ENCODE data around the gene FAM184A. TPM values are rescaled to one million over a fixed set of nuclear protein-coding genes. Genes with fewer than 3 reads are reported as not detected.

The FAM184A gene
- total RNA-seq, 2 experiments from 2014 or later, result not detected

DNA sequence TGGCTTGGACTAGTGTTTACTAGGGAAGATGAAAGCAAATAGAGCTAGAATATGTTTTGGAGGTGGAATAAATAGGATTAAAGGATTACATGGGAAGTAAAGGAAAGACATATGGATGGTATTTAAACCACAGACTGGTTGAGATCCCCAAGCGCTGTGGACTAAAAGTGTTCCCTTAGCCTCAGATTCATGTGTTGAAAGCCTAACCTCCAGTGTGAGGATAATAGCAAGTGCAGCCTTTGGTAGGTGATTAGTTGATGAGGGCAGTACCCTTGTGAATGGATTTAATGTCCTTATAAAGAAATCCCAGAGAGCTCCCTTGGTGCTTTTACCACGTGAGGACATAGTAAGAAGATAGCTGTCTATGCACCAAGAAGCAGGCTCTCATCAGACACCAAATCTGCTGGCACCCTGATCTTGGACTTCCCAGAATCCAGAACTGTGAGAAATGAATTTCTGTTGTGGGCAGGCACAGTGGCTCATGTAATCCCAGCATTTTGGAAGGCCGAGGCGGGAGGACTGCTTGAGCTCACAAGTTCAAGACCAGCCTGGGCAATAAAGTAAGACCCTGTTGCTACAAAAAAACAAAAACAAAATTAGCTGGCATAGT, 86.2 kb downstream of the FAM184A start:
- no TSS peak for BruUV-seq (replicated peaks)

GRCh38 chr6:118986312-118986711, 92.2 kb downstream of the FAM184A start:
- Histone ChIP-seq H2AFZ (ENCODE audit: low read length) (no peak overlapping the region), H3K4me1 (ENCODE audit: insufficient read depth, low read length, poor library complexity, severe bottlenecking) (no peaks in the 10 kb centered on the region), H3K4me3 (ENCODE audit: low read depth, low read length, poor library complexity, severe bottlenecking) (no peak overlapping the region), H3K9me2 (ENCODE audit: insufficient read depth, low read length) (no peaks in the 10 kb centered on the region), H4K20me1 (ENCODE audit: insufficient read depth, low read length) (no peaks in the 10 kb centered on the region), H3K9me3 (ENCODE audit: low read length) (no peaks in the 10 kb centered on the region), H3K36me3 (ENCODE audit: insufficient read depth, low read length) (no peaks in the 10 kb centered on the region), H3K4me2 (ENCODE audit: low read length) (no peak overlapping the region), H3K79me2 (ENCODE audit: insufficient read depth, low read depth, low read length) (no peaks in the 10 kb centered on the region), H3K27ac (ENCODE audit: low read depth, low read length, poor library complexity, severe bottlenecking) (no peak overlapping the region)
- BruUV-seq (replicated peaks), result no TSS peak
- TF ChIP-seq, protein P1, sequence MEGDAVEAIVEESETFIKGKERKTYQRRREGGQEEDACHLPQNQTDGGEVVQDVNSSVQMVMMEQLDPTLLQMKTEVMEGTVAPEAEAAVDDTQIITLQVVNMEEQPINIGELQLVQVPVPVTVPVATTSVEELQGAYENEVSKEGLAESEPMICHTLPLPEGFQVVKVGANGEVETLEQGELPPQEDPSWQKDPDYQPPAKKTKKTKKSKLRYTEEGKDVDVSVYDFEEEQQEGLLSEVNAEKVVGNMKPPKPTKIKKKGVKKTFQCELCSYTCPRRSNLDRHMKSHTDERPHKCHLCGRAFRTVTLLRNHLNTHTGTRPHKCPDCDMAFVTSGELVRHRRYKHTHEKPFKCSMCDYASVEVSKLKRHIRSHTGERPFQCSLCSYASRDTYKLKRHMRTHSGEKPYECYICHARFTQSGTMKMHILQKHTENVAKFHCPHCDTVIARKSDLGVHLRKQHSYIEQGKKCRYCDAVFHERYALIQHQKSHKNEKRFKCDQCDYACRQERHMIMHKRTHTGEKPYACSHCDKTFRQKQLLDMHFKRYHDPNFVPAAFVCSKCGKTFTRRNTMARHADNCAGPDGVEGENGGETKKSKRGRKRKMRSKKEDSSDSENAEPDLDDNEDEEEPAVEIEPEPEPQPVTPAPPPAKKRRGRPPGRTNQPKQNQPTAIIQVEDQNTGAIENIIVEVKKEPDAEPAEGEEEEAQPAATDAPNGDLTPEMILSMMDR (conservative IDR thresholded peaks at IDR 0.05; ENCODE audit: low read length), result no peak
- TF ChIP-seq EZH2phosphoT487 (IDR thresholded peaks at IDR 0.05; ENCODE audit: borderline replicate concordance, low read depth, low read length), result no peak
- ChIA-PET POLR2A (no interaction called here), CTCF (ENCODE audit: unreplicated experiment) (no interaction called here)
- intact Hi-C loops (cut with micrococcal nuclease; ENCODE audit: unreplicated experiment), result no loop called here
- DNase-seq (ENCODE audit: low spot score), result no peak

More for the DNA sequence above, 86.2 kb downstream of the FAM184A start:
- POLR2A ChIA-PET, result interaction anchor here (0.6 to 0.7 kb wide), 3 partner anchors 10 to 58 kb away, joined by 3 read pairs; no protein-coding TSS in a partner anchor
- Histone ChIP-seq H3K79me2 (ENCODE audit: insufficient read depth, low read depth, low read length) (no peaks in the 10 kb centered on the region), H3K9me3 (ENCODE audit: low read length) (no peaks in the 10 kb centered on the region), H4K20me1 (ENCODE audit: insufficient read depth, low read length) (no peaks in the 10 kb centered on the region), H2AFZ (ENCODE audit: low read length) (no peak overlapping the region), H3K27ac (ENCODE audit: low read depth, low read length, poor library complexity, severe bottlenecking) (no peak overlapping the region), H3K4me3 (ENCODE audit: low read depth, low read length, poor library complexity, severe bottlenecking) (no peak overlapping the region), H3K36me3 (ENCODE audit: insufficient read depth, low read length) (no peaks in the 10 kb centered on the region), H3K4me1 (ENCODE audit: insufficient read depth, low read length, poor library complexity, severe bottlenecking) (no peaks in the 10 kb centered on the region), H3K9me2 (ENCODE audit: insufficient read depth, low read length) (no peaks in the 10 kb centered on the region), H3K4me2 (ENCODE audit: low read length) (no peak overlapping the region)
- no peak for DNase-seq (ENCODE audit: low spot score)
- intact Hi-C loops (cut with micrococcal nuclease; ENCODE audit: unreplicated experiment), result no loop called here
- TF ChIP-seq EZH2phosphoT487 (IDR thresholded peaks at IDR 0.05; ENCODE audit: borderline replicate concordance, low read depth, low read length), result no peak
- TF ChIP-seq, protein P1 (conservative IDR thresholded peaks at IDR 0.05; ENCODE audit: low read length), result no peak
- CTCF ChIA-PET (ENCODE audit: unreplicated experiment), result no interaction called here

DNA sequence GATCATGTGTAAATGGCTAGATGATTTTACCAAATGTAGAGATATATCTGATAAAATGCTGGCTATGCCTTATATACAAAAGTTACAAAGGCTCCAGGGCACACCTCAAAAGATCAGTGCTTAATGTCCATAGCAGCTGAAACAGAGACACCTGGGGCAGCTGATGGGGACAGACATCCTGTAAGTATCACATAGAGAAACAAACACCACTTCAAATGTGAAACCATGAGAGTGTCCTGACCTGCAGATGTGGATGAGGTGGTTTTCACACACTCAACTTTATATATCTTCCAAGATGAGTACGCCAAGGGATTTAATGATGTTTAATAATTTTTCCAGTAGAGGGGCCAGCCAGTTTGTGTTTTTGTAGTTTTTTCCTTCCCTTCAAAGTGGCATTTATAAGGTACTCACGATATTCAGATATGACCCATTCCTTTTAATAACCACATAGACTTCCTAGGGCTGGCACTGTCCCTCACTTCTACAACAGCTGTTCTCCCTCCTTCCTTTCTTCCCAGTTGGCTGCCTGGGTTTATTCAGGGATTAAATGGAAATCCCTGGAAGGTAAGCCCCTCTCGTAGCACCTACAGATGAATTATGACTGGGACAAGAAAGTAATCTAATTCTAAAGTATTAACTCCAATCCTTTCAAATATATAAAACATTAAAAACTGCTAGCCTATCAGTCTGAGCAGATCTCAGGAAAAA, 93.2 kb downstream of the FAM184A start:
- Histone ChIP-seq H3K27ac (ENCODE audit: low read depth, low read length, poor library complexity, severe bottlenecking) (no peak overlapping the region), H3K4me2 (ENCODE audit: low read length) (no peak overlapping the region), H3K4me1 (ENCODE audit: insufficient read depth, low read length, poor library complexity, severe bottlenecking) (no peaks in the 10 kb centered on the region), H3K36me3 (ENCODE audit: insufficient read depth, low read length) (no peaks in the 10 kb centered on the region), H4K20me1 (ENCODE audit: insufficient read depth, low read length) (no peaks in the 10 kb centered on the region), H3K9me3 (ENCODE audit: low read length) (no peaks in the 10 kb centered on the region), H3K9me2 (ENCODE audit: insufficient read depth, low read length) (no peaks in the 10 kb centered on the region), H2AFZ (ENCODE audit: low read length) (no peak overlapping the region), H3K4me3 (ENCODE audit: low read depth, low read length, poor library complexity, severe bottlenecking) (no peak overlapping the region), H3K79me2 (ENCODE audit: insufficient read depth, low read depth, low read length) (no peaks in the 10 kb centered on the region)
- CTCF ChIA-PET (ENCODE audit: unreplicated experiment), result no interaction called here
- TF ChIP-seq, protein P1 (conservative IDR thresholded peaks at IDR 0.05; ENCODE audit: low read length), result no peak
- no peak for TF ChIP-seq EZH2phosphoT487 (IDR thresholded peaks at IDR 0.05; ENCODE audit: borderline replicate concordance, low read depth, low read length)
- no TSS peak for BruUV-seq (replicated peaks)
- DNase-seq (ENCODE audit: low spot score), result no peak
- intact Hi-C loops (cut with micrococcal nuclease; ENCODE audit: unreplicated experiment), result no loop called here
- POLR2A ChIA-PET, result interaction anchor here (0.6 kb wide), 1 partner anchor 356 kb away, joined by 3 read pairs; no protein-coding TSS in a partner anchor

All from OCI-LY7 (cell line).